Measurements from ENCODE around the gene GRIK4.

The GRIK4 gene

GRCh38 chr11:120708511-120709183 lies 197.1 kb downstream of the GRIK4 start:
- no peak overlapping the region for H3K4me3 ChIP-seq (ENCODE audit: low read length)
- no peak overlapping the region for H2AFZ ChIP-seq (ENCODE audit: low read depth, low read length)
- H3K9me3 ChIP-seq (ENCODE audit: low read length), result peaks cover 17% of the 10 kb centered on the region
- peaks cover 50% of the 10 kb centered on the region for H3K4me1 ChIP-seq (ENCODE audit: insufficient read depth, low read length)
- no peaks in the 10 kb centered on the region for H3K27me3 ChIP-seq (ENCODE audit: insufficient read depth, low read length)
- no peaks in the 10 kb centered on the region for H3K36me3 ChIP-seq (ENCODE audit: insufficient read depth, low read length)

- Histone ChIP-seq H3K4me1 (ENCODE audit: insufficient read depth, low read length) (peaks cover 57% of the 10 kb centered on the region), H3K9me3 (ENCODE audit: low read length) (peaks cover 15% of the 10 kb centered on the region), H2AFZ (ENCODE audit: low read depth, low read length) (no peak overlapping the region), H3K27me3 (ENCODE audit: insufficient read depth, low read length) (no peaks in the 10 kb centered on the region), H3K36me3 (ENCODE audit: insufficient read depth, low read length) (no peaks in the 10 kb centered on the region), H3K4me3 (ENCODE audit: low read length) (no peak overlapping the region)
Observed at GRCh38 chr11:120709808-120710207, 198.3 kb downstream of the GRIK4 start.

- Histone ChIP-seq H2AFZ (ENCODE audit: low read depth, low read length) (no peak overlapping the region), H3K4me1 (ENCODE audit: insufficient read depth, low read length) (peaks cover 57% of the 10 kb centered on the region), H3K4me3 (ENCODE audit: low read length) (no peak overlapping the region), H3K9me3 (ENCODE audit: low read length) (peaks cover 15% of the 10 kb centered on the region), H3K36me3 (ENCODE audit: insufficient read depth, low read length) (no peaks in the 10 kb centered on the region), H3K27me3 (ENCODE audit: insufficient read depth, low read length) (no peaks in the 10 kb centered on the region)
Observed at GRCh38 chr11:120710354-120711131, 199.0 kb downstream of the GRIK4 start.

GRCh38 chr11:120712014-120712413 lies 200.5 kb downstream of the GRIK4 start:
- Histone ChIP-seq H2AFZ (ENCODE audit: low read depth, low read length) (no peak overlapping the region), H3K4me3 (ENCODE audit: low read length) (no peak overlapping the region), H3K27me3 (ENCODE audit: insufficient read depth, low read length) (no peaks in the 10 kb centered on the region), H3K4me1 (ENCODE audit: insufficient read depth, low read length) (peaks cover 57% of the 10 kb centered on the region), H3K9me3 (ENCODE audit: low read length) (peaks cover 7% of the 10 kb centered on the region), H3K36me3 (ENCODE audit: insufficient read depth, low read length) (no peaks in the 10 kb centered on the region)

- Histone ChIP-seq H3K9me3 (ENCODE audit: low read length) (no peaks in the 10 kb centered on the region), H3K36me3 (ENCODE audit: insufficient read depth, low read length) (no peaks in the 10 kb centered on the region), H3K4me1 (ENCODE audit: insufficient read depth, low read length) (peaks cover 57% of the 10 kb centered on the region), H2AFZ (ENCODE audit: low read depth, low read length) (no peak overlapping the region), H3K4me3 (ENCODE audit: low read length) (no peak overlapping the region), H3K27me3 (ENCODE audit: insufficient read depth, low read length) (no peaks in the 10 kb centered on the region)
Observed at GRCh38 chr11:120712881-120713280, 201.3 kb downstream of the GRIK4 start.

GRCh38 chr11:120713296-120713695 lies 201.7 kb downstream of the GRIK4 start:
- no peaks in the 10 kb centered on the region for H3K27me3 ChIP-seq (ENCODE audit: insufficient read depth, low read length)

GRCh38 chr11:120714438-120714837 lies 202.9 kb downstream of the GRIK4 start:
- H3K9me3 ChIP-seq (ENCODE audit: low read length), result no peaks in the 10 kb centered on the region
- no peaks in the 10 kb centered on the region for H3K36me3 ChIP-seq (ENCODE audit: insufficient read depth, low read length)
- no peak overlapping the region for H2AFZ ChIP-seq (ENCODE audit: low read depth, low read length)
- no peaks in the 10 kb centered on the region for H3K27me3 ChIP-seq (ENCODE audit: insufficient read depth, low read length)
- peaks cover 49% of the 10 kb centered on the region for H3K4me1 ChIP-seq (ENCODE audit: insufficient read depth, low read length)
- no peak overlapping the region for H3K4me3 ChIP-seq (ENCODE audit: low read length)

More at GRCh38 chr11:120713296-120713695, 201.7 kb downstream of the GRIK4 start:
- no peak overlapping the region for H2AFZ ChIP-seq (ENCODE audit: low read depth, low read length)
- H3K4me3 ChIP-seq (ENCODE audit: low read length), result no peak overlapping the region
- no peaks in the 10 kb centered on the region for H3K36me3 ChIP-seq (ENCODE audit: insufficient read depth, low read length)
- H3K9me3 ChIP-seq (ENCODE audit: low read length), result no peaks in the 10 kb centered on the region
- peaks cover 57% of the 10 kb centered on the region for H3K4me1 ChIP-seq (ENCODE audit: insufficient read depth, low read length)

- Histone ChIP-seq H3K27me3 (ENCODE audit: insufficient read depth, low read length) (no peaks in the 10 kb centered on the region), H3K36me3 (ENCODE audit: insufficient read depth, low read length) (no peaks in the 10 kb centered on the region), H2AFZ (ENCODE audit: low read depth, low read length) (no peak overlapping the region), H3K4me1 (ENCODE audit: insufficient read depth, low read length) (peaks cover 41% of the 10 kb centered on the region), H3K9me3 (ENCODE audit: low read length) (no peaks in the 10 kb centered on the region), H3K4me3 (ENCODE audit: low read length) (no peak overlapping the region)
Observed at GRCh38 chr11:120715239-120715638, 203.7 kb downstream of the GRIK4 start.

GRCh38 chr11:120717042-120717441 lies 205.5 kb downstream of the GRIK4 start:
- Histone ChIP-seq H2AFZ (ENCODE audit: low read depth, low read length) (no peak overlapping the region), H3K27me3 (ENCODE audit: insufficient read depth, low read length) (no peaks in the 10 kb centered on the region), H3K4me1 (ENCODE audit: insufficient read depth, low read length) (peaks cover 23% of the 10 kb centered on the region), H3K4me3 (ENCODE audit: low read length) (no peak overlapping the region), H3K36me3 (ENCODE audit: insufficient read depth, low read length) (no peaks in the 10 kb centered on the region), H3K9me3 (ENCODE audit: low read length) (no peaks in the 10 kb centered on the region)

- H3K4me3 ChIP-seq (ENCODE audit: low read length), result no peak overlapping the region
- no peak overlapping the region for H2AFZ ChIP-seq (ENCODE audit: low read depth, low read length)
- no peaks in the 10 kb centered on the region for H3K27me3 ChIP-seq (ENCODE audit: insufficient read depth, low read length)
- H3K9me3 ChIP-seq (ENCODE audit: low read length), result no peaks in the 10 kb centered on the region
- H3K4me1 ChIP-seq (ENCODE audit: insufficient read depth, low read length), result peaks cover 19% of the 10 kb centered on the region
- no peaks in the 10 kb centered on the region for H3K36me3 ChIP-seq (ENCODE audit: insufficient read depth, low read length)
Observed at GRCh38 chr11:120717623-120718022, 206.1 kb downstream of the GRIK4 start.

- Histone ChIP-seq H3K36me3 (ENCODE audit: insufficient read depth, low read length) (no peaks in the 10 kb centered on the region), H3K9me3 (ENCODE audit: low read length) (no peaks in the 10 kb centered on the region), H3K27me3 (ENCODE audit: insufficient read depth, low read length) (no peaks in the 10 kb centered on the region), H2AFZ (ENCODE audit: low read depth, low read length) (no peak overlapping the region), H3K4me1 (ENCODE audit: insufficient read depth, low read length) (peaks cover 16% of the 10 kb centered on the region), H3K4me3 (ENCODE audit: low read length) (no peak overlapping the region)
Observed at GRCh38 chr11:120718171-120718570, 206.6 kb downstream of the GRIK4 start.

GRCh38 chr11:120719348-120719747 lies 207.8 kb downstream of the GRIK4 start:
- H2AFZ ChIP-seq (ENCODE audit: low read depth, low read length), result no peak overlapping the region

GRCh38 chr11:120720760-120721159 lies 209.2 kb downstream of the GRIK4 start:
- Histone ChIP-seq H2AFZ (ENCODE audit: low read depth, low read length) (no peak overlapping the region), H3K4me3 (ENCODE audit: low read length) (no peak overlapping the region), H3K4me1 (ENCODE audit: insufficient read depth, low read length) (peaks cover 4% of the 10 kb centered on the region), H3K9me3 (ENCODE audit: low read length) (peaks cover 4% of the 10 kb centered on the region), H3K27me3 (ENCODE audit: insufficient read depth, low read length) (no peaks in the 10 kb centered on the region), H3K36me3 (ENCODE audit: insufficient read depth, low read length) (no peaks in the 10 kb centered on the region)

More at GRCh38 chr11:120719348-120719747, 207.8 kb downstream of the GRIK4 start:
- Histone ChIP-seq H3K9me3 (ENCODE audit: low read length) (no peaks in the 10 kb centered on the region), H3K36me3 (ENCODE audit: insufficient read depth, low read length) (no peaks in the 10 kb centered on the region), H3K27me3 (ENCODE audit: insufficient read depth, low read length) (no peaks in the 10 kb centered on the region), H3K4me3 (ENCODE audit: low read length) (no peak overlapping the region), H3K4me1 (ENCODE audit: insufficient read depth, low read length) (peaks cover 4% of the 10 kb centered on the region)
